NCI-H1694 treated with DMSO at 0.1 percent for 48 hours (cell line): ENCODE results near the gene NCEH1.
"Not testable (repeated sequence)": the region's sequence is repeated elsewhere in the genome, so short reads cannot be mapped to it uniquely, and the experiment has no call there.

Experiments used
- DNase-seq: peaks from one replicate; lab custom pipeline; 2025; lab: John Stamatoyannopoulos, UW

The NCEH1 gene

DNA sequence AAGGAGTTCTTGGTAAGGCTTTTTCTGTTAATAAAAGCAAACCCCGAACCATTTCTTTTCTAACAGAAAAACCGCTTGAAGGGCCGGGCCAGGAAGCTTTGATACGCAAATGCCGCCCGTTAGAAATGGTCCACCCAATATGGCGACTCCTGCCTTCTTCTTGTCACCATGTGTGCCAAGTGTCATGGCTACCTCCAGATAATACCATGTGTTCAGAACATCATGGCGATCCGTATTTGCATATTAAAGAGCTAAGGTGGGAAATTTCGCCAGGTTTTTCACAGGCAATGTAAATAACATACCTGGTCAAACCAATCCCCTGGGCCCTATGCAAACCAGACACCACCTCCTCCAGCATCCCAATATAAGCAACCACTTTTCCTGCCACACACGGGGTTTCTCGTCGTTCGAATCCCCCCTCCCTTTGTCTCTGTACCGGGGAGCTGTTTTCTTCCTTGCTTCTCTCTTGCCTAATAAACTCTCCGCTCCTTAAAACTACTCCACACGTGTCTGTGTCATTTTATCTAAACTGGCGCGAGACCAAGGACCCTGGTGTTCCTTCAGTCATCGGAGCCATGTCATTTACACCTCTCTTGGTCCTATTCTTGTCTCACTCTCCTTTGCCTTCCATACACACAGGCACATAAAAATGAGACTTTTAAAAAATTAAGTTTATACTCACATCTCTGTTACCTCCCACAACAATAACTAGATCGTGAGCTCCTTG lies 34.5 kb downstream of the NCEH1 start:
- DNase-seq = no peak

DNA sequence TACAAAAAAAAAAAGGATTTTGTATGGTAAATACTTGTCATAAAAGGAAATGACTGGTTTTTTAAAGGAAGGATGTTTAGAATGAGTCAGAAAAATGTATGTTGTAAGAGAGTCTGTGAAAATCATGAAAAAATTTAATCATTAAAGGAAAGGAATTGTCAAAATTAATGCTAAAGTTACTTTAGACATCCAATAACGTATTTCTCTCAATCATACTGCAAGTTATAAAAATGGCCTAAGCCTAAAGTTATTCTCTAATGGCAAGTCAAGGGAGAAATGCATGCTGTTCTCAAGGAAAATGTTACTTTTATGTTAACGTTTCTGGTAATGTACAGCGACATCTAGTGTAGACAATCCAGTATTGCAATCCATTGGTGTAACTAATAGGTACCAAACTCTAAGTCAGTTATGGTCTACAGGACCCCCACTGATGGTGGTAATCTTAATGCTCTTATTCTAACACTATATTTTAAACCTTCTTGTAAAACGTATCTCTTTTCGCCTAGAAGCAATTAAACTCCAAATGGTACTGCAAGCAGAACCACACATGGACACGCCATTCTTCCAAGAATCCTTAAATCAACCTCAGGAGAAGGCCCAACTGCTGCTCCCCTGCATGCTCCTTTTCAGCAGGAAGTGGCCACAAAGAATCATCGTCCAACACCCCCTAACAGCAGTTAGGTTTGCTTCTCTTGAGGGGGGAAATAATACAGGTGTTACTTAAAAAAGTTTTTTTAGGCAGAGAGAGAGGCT lies 35.2 kb downstream of the NCEH1 start:
- DNase-seq = peak; percentile 66

DNA sequence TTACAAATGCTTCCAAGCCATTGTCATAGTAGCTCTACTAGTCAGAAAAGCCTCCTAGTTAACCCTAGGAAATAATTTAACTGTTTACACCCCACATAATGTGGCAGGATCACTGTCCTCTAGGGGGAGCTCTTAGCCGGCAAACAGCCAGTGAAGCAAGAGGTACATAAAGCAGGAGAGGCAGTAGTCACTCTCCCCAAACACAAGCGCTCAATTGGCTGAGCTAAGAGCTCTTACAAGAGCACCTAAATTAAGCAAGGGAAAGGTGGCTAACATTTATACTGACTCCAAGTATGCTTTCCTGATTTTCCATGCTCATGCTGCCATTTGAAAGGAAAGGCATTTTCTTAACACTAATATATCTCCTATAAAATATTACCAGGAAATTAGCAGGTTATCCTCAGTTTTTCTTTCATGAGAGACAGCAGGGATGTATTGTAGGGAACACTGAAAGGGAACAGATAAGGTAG lies 37.6 kb downstream of the NCEH1 start:
- DNase-seq = peak; percentile 71

DNA sequence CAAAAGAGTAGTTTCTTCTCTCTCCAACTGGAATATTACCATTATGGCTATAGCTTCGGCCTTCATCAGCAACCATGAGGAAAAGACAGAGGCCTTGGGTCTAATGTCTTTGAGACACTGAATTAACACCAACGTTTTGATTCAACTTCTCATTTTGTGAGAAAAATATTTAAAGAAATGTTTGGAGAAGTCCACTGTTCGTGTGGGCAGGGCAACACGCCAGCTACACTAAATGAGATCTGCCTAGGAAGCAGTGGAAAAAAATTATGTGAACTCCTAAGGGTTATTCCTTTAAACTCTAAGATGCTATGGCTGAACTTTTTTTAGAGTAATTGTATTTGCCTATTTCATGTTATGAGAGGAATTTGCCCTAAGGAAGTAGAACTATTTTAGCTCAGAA lies 41.8 kb downstream of the NCEH1 start:
- DNase-seq = no peak

DNA sequence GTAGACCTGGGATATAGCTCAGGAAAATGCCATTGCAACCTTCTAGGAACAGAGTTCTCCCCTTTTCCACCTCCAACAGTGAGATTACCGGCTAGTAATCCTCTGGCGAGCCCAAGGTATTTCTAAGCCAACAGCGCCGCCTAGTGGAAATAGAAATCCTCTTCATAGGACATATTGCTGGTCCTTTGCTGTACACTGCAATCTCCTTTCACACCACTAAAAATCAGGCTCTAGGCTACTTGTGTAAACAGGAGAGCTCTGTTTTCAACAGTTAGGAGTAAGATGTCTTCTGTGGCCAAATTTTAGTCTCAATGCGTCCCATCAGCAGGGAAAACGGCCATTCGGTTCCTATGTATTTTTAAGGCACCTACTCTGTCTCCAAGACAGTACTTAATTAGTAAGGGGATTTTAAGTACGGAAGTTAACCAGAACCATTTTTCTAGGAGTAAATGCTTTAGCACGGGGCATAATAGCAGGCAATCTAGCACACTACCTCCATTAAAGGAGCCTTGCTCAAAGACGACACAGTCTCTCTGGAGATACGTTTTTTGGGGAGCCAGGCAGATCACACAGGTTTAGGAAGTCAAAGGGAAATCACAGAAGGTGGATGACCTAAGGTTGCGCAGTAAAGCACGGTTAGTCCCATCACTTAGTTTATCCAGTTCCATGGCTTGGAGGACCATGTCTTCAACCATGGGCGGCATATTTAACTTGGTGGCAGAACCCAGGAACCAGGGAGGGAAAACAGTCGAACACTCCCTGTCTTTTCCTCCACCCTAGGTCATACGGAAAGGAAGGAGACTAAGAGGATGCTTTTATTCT lies 43.8 kb downstream of the NCEH1 start:
- DNase-seq = peak; percentile 56

DNA sequence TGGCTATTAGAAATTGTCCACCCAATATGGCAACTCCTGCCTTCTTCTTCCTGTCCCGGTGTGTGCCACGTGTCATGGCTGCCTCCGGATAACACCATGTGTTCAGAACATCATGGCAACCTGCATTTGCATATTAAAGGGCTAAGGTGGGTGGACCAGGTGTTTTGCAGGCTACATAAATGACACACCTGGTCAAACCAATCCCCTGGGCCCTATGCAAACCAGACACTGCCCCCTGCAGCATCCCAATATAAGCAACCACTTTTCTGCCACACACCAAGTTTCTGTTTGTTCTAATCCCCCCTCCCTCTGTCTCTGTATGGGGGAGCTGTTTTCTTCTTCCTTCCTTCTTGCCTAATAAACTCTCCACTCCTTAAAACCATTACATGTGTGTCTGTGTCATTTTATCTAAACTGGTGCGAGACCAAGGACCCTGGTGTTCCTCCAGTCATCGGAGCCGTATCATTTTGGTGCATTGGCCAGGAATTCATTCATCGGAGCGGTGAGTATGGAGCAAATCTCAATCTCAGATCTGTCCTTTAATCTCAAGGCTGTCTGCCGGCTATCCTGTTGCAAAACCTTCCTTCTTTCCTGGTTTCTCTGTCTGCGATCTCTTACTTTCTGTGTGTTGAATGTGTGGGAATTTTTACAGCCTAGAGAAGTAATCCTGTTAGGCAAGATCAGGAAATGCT lies 44.5 kb downstream of the NCEH1 start:
- DNase-seq = no peak

DNA sequence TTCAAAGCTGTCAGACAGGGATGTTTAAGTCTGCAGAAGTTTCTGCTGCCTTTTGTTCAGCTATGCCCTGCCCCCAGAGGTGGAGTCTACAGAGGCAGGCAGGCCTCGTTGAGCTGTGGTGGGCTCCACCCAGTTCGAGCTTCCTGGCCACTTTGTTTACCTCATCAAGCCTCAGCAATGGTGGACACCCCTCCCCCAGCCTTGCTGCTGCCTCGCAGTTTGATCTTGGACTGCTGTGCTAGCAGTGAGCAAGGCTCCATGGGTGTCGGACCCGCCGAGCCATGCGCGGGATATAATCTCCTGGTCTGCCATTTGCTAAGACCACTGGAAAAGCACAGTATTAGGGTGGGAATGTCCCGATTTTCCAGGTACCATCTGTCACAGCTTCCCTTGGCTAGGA lies 45.4 kb downstream of the NCEH1 start:
- DNase-seq = not testable (repeated sequence)

DNA sequence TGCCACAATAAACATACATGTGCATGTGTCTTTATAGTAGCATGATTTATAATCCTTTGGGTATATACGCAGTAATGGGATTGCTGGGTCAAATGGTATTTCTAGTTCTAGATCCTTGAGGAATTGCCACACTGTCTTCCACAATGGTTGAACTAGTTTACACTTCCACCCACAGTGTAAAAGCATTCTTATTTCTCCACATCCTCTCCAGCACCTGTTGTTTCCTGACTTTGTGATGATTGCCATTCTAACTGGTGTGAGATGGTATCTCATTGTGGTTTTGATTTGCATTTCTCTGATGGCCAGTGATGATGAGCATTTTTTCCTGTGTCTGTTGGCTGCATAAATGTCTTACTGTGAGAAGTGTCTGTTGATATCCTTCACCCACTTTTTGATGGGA lies 50.4 kb downstream of the NCEH1 start:
- DNase-seq = not testable (repeated sequence)

DNA sequence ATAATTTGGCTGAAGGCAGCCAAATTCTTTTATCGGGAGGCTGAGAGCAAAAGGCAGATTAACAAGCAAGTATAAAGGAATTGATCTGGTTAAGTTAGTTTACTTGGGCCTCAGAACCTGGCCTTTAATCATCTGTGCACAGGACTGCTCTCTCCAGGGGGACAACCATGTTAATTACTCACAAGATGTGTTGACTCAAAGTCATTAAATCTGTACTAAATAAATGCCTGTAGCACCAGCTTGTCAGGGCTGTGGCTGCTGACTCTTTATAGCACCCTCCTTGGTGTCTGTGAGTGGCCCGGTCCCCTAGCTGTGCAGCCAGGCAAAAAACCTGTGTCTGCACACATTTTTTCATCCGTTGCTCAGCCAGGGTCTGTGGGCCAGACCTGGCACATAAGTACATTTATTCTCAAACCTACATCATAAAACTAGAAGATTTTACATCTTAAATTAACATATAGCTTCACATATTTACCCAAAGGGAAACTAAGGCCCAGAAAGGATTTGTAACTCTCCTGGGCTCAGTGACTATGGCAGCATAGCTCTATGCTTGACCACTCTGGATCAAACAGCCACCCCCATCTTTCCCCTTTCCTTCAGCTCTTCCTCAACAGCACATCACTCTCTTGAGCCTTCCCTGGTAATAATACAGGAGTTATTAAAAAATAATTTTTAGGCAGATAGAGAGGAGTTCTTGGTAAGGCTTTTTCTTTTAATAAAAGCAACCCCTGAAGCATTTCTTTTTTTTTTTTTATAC lies 51.4 kb downstream of the NCEH1 start:
- DNase-seq = no peak

DNA sequence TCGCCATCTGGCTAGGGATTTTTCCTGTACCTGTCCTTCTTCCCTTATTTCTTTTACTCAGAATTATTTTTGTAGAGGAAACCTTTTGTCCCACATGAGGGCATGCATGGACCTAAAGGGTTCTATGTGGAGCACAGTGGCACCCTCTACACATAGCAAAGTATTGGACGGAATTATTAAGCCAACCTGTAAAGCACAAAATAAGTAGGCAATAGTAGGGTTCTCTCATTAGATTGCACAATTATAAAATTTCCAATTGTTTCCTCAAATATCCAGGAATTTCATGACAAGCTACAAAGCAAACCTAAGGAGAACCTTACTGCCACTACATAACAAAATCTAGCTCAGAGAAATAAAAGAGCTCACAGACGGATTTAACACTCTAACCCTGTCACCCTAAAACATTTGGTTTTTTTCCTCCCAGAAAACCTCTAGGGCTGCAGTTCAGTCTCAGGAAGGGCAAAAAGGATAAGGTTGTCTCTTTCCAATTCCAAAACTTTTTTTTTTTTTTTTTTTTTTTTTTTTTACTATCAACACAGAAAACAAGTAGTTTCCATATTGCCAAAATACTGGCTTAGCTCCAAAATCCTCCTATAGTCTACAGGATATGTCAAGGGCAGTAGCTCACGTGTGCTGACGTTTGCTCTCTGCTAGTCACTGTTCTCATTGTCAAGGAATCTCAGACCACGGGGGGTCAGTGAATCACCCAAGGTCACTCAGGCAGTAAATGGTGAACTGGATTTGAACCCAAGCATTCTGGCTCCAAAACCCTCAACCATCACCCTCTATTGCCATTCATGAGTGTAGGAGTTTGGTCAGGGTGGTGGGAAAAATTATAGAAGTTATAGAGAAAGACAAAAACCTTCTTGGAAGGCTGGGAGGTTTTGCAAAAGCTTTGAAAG lies 52.3 kb downstream of the NCEH1 start:
- no peak for DNase-seq

DNA sequence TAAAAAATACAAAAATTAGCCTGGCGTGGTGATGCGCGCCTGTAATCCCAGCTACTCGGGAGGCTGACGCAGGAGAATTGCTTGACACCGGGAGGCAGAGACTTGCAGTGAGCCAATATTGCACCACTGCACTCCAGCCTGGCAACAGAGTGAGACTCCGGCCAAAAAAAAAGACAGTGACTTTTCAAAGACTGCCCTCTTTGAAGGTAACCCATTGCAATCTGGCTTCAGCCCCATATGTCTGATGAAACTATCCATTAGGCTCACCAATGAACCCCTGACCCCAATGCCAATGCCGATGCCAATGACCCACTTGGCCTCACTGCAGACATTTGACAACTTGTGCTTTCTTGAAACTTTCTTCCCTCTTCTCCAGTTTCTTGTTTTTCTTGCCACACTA lies 54.3 kb downstream of the NCEH1 start:
- no peak for DNase-seq

DNA sequence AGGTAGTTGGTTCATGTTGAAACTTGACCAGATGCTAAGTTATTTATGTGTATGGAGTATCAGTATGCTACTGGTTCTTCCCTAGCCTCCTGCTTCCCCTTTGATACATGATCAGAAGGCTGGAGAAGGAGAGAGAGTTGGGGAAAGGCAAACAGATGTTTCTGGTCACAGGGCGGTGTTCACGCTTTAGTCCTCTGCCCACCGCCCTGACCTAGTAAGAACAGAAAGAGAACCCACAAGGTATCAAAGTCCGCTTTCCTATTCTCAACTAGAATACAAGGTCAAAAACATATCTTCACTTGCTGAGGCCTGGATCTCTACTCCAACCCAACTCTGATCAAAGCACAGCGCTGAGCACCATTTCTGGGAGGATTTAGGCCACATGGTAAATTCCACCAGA lies 55.5 kb downstream of the NCEH1 start:
- no peak for DNase-seq

DNA sequence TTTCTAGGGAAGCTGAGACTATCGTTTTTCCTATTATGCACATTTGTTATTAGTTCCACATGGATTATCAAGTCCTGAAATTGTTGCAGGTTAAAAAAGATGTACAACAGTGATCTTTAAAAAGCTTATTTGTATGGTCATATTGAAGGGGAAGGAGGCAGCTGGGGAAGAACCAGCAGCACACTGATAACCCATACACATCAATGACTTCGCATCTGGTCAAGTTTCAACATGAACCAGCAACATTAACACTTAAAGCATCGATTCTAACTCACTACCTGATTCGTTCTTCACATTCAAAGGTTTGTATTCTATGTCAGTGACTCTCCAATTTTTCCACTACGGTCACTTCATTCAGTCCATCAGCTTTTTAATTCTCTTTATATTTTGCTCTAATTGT lies 56.4 kb downstream of the NCEH1 start:
- no peak for DNase-seq

DNA sequence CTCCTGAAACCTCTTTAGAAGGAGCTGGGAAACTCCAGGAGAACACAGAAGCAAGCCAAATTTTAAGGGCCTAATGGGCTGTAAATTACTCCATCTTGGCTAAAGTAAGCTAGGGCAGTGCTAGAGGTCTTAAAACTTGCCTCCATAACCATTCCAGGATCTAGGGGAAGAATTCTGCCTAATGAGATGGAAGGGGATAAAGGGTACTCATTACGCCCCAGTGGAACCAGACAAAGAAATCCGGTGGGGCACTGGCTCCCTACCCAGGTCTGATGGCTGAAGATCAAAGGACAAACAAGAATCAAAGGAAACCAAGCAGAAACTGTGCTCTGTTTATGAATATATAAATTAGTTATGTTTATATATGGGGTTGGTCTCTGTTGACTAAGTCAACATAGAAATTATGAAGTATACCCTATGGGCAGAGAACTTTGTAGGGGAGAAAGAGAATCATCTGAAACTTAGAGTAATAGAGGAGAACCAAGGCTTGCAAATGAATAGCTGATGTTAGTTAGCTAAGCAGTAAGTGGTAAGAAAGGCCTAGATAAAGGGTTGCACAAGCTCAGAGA lies 57.8 kb downstream of the NCEH1 start:
- no peak for DNase-seq

DNA sequence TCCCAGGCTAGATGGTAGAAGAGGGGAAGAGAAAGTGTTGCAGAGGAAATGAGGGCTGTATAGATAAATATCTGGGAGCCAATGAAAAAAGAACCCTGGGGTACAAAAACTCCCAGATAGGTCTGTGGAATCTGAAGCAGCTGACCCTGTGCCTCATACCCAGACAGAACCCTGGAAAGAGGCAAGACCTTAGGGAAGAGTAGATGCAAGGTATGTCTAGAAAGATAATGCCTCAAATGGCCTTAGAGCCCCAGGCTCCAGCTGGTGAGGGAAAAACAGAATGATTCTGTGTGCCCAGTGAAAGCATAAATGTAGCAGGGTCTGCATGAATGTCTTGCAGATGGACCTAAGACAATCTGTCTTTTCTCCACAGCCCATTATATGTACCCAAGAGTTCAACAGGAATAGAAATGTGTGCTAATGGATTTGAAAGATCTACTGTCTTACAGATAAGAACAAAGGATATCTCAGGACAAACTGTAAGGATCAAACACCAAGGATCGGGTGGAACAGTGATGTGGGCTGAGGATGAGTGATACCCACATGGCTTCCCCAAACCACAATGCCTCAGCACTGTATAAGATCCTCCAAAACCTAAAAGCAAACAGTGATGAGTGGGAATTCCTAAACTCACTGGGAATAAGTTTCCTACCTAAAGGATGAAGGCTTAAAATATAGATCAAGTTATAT lies 58.8 kb downstream of the NCEH1 start:
- no peak for DNase-seq

DNA sequence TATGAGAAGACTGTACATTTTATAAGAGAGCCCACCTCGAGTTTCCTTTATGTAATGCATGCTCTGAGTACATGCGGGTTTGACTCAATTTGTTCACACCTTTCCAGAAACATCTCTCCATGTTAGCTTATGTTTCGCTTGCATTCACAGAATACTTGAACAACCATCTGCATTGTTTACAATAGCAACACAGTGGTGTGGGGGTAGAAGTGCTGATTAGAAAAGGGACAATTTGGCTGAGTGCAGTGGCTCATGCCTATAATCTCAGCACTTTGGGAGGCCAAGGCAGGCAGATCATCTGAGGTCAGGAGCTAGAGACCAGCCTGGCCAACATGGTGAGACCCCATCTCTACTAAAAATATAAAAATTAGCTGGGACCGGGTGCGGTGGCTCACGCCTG lies 60.9 kb downstream of the NCEH1 start:
- no peak for DNase-seq

DNA sequence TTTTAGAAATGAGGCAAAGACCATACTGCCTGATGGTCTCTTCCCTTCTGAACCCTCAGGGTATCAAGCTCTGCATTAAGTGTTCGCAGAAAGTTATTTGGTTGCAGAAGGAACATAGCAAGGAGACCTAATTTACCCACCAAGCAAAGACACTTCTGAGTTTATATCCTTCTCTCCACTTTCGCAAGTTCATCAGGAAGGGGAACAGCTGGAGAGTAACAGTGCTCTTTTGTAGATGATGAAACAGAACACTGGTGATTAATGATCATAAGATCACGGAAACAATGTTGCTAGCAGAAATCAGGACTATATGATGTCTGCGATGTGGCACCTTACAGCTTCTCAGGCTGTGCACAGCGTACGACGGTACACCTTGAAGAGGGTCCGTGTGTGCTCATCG lies 62.1 kb downstream of the NCEH1 start:
- DNase-seq = no peak

DNA sequence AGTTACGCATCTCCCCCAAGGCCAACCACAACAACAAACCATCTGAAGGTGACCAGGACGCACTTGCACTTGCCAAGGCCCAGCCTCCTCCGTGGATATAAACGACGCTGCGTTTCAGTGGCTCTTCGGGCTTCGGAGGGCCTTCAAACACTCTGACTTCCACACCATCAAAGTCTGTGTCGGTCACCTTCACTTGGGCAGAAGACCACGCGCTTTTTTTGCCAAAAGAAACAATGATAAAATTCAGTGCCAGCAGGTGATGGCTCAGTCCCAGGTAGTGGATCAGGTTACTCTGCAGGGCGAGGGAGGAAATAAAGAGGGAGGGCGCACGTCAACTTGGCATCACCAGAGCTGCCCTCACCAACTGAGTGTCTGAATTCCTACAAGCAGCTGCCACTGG lies 63.0 kb downstream of the NCEH1 start:
- no peak for DNase-seq

DNA sequence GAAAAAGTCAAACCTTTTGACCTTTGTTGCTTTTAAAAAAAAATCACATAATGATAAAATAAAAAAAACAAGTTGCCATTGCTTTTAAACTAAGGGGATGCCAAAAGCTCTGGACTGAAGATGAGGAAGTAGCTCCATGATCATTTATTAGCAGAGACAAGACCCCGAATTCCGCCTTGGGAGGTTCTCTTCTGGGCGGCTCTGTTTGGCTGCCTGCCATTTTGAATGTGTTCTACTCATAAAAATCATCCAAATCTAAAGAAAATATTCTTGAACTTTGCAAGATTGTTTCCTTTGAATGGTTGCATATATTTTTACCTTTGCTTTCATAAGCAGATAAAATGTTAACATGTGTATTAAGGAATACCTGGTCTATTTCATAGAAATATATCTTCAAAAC lies 63.8 kb downstream of the NCEH1 start:
- no peak for DNase-seq
